NCI-H1694 treated with DMSO at 0.1 percent for 48 hours (cell line): ENCODE measurements around the gene ADRA1B.
"Not testable (repeated sequence)": the region's sequence is repeated elsewhere in the genome, so short reads cannot be mapped to it uniquely, and the experiment has no call there.

Source experiments
- DNase-seq: peaks from one replicate; lab custom pipeline; 2025; lab: John Stamatoyannopoulos, UW

Gene ADRA1B

GRCh38 chr5:159971514-159971913 lies 55.2 kb downstream of the ADRA1B start:
- no peak for DNase-seq

GRCh38 chr5:159971931-159972461 lies 55.7 kb downstream of the ADRA1B start:
- no peak for DNase-seq

GRCh38 chr5:159972538-159973362 lies 56.5 kb downstream of the ADRA1B start:
- DNase-seq: no peak

- DNase-seq: no peak
Measured at GRCh38 chr5:159975462-159976019, 59.3 kb downstream of the ADRA1B start.

GRCh38 chr5:159976921-159977320 lies 60.6 kb downstream of the ADRA1B start:
- DNase-seq: no peak

- DNase-seq: no peak
Measured at GRCh38 chr5:159978358-159978757, 62.1 kb downstream of the ADRA1B start.

- no peak for DNase-seq
Measured at GRCh38 chr5:159982421-159983173, 66.3 kb downstream of the ADRA1B start.

- DNase-seq: peak; percentile 44
Measured at GRCh38 chr5:159987031-159987674, 70.9 kb downstream of the ADRA1B start.

- DNase-seq: peak; percentile 19
Measured at GRCh38 chr5:159990506-159990905, 74.2 kb downstream of the ADRA1B start.

- DNase-seq: no peak
Measured at GRCh38 chr5:159992566-159992965, 76.3 kb downstream of the ADRA1B start.

- DNase-seq: no peak
Measured at GRCh38 chr5:159993194-159993593, 76.9 kb downstream of the ADRA1B start.

GRCh38 chr5:159995907-159996306 lies 79.6 kb downstream of the ADRA1B start:
- DNase-seq: no peak

GRCh38 chr5:160001457-160001856 lies 85.2 kb downstream of the ADRA1B start:
- DNase-seq: no peak

- no peak for DNase-seq
Measured at GRCh38 chr5:160007514-160007913, 91.2 kb downstream of the ADRA1B start.

GRCh38 chr5:160008529-160008876 lies 92.2 kb downstream of the ADRA1B start:
- DNase-seq: not testable (repeated sequence)

- peak; percentile 95 for DNase-seq
Measured at GRCh38 chr5:160008877-160009590, 92.8 kb downstream of the ADRA1B start, which contains the start of gene TTC1. TSS of gene TTC1 (plus strand) at chr5:160009139. CDS start at chr5:160010529, 1,390 bp downstream.

- no peak for DNase-seq
Measured at GRCh38 chr5:160009591-160009989, 93.3 kb downstream of the ADRA1B start.

- DNase-seq: no peak
Measured at GRCh38 chr5:160011471-160011870, 95.2 kb downstream of the ADRA1B start.

GRCh38 chr5:160014197-160014596 lies 97.9 kb downstream of the ADRA1B start:
- DNase-seq: not testable (repeated sequence)

- DNase-seq: no peak
Measured at GRCh38 chr5:160018945-160019625, 102.8 kb downstream of the ADRA1B start.

GRCh38 chr5:160020266-160020770 lies 104.0 kb downstream of the ADRA1B start:
- no peak for DNase-seq
